HepG2 (cell line): Measurements from ENCODE around the gene EPHB4. TPM values are rescaled to one million over a fixed set of nuclear protein-coding genes. Genes with fewer than 3 reads are reported as not detected.

Source experiments
- KLF11 ChIP-seq: IDR thresholded peaks from 2 replicates; pipeline ENCODE4 v1.6.1; 2016; ENCODE audit warnings: missing compliant biosample characterization
- RAD21 ChIP-seq: fragments of 450-650 bp; formaldehyde crosslinking; IDR thresholded peaks from 2 replicates; pipeline ENCODE4 v1.5.0; 2020; ENCODE audit warnings: mild to moderate bottlenecking
- TAF15 ChIP-seq: fragments of 200-400 bp; formaldehyde crosslinking; IDR thresholded peaks from one replicate; pipeline ENCODE4 v1.6.1; 2018; ENCODE audit warnings: mild to moderate bottlenecking, low read depth, low read length; ENCODE audit not compliant: poor library complexity, severe bottlenecking
- TCF7L2 ChIP-seq: IDR thresholded peaks from 2 replicates; pipeline ENCODE4 v1.6.1; 2011; ENCODE audit warnings: mild to moderate bottlenecking, low read depth, low read length, moderate library complexity
- TMF1 ChIP-seq: sonication (generic); formaldehyde crosslinking; IDR thresholded peaks from 2 replicates; pipeline ENCODE4 v1.8.1; 2022; ENCODE audit warnings: low read depth, missing genetic modification reagents
- ZFY ChIP-seq: sonication (generic); formaldehyde crosslinking; IDR thresholded peaks from 2 replicates; pipeline ENCODE4 v1.4.0; 2020; ENCODE audit warnings: missing genetic modification reagents
- ZNF33B ChIP-seq: sonication (generic); formaldehyde crosslinking; IDR thresholded peaks from 2 replicates; pipeline ENCODE4 v1.5.1; 2020; ENCODE audit warnings: mild to moderate bottlenecking, missing genetic modification reagents
- ZNF367 ChIP-seq: sonication (generic); formaldehyde crosslinking; IDR thresholded peaks from 2 replicates; pipeline ENCODE4 v1.4.0; 2020; ENCODE audit warnings: missing genetic modification reagents, borderline replicate concordance
- ZNF792 ChIP-seq: IDR thresholded peaks from 2 replicates; pipeline ENCODE4 v1.6.1; 2016
- polyA plus RNA-seq, 8 experiments: library from polyadenylated mRNA; depleted of rRNA in 3 of 8; stranded (reverse) in 7 of 8; unstranded in 1 of 8; fragments of >200 nt; fragmentation: Illumina TruSeq in 4 of 8; extraction: Trizol in 4 of 8; gene quantifications; 2 replicates each; pipeline versions ENCODE4 v1.2.1 to v1.2.3, GENCODE V29; 2011 to 2016; ENCODE audit warnings: low read depth in 4 of 8, missing spikeins in 1 of 8, mixed read lengths in 1 of 8; ENCODE audit not compliant: insufficient read depth in 1 of 8
- total RNA-seq, 5 experiments: library from RNA; depleted of rRNA; stranded (reverse); fragments of >200 nt; fragmentation: Illumina TruSeq; extraction: Trizol; gene quantifications; 2 replicates each; pipeline ENCODE4 v1.2.3, GENCODE V29; 2016; ENCODE audit warnings: low read depth in 1 of 5
- TF ChIP-seq, protein P1 (sequence below): sonication (generic); formaldehyde crosslinking; IDR thresholded peaks from 2 replicates; pipeline ENCODE4 v1.5.0; 2020; ENCODE audit warnings: mild to moderate bottlenecking, missing genetic modification reagents, borderline replicate concordance
- TF ChIP-seq, protein P2 (sequence below), 2 experiments: fragments of 450-650 bp in 1 of 2; sonication (generic) in 1 of 2; formaldehyde crosslinking in 1 of 2; IDR thresholded peaks; 2 replicates each; pipeline versions ENCODE4 v1.6.1 to v1.8.0; 2016 to 2022; ENCODE audit warnings: antibody characterized with exemption in 1 of 2, mild to moderate bottlenecking in 1 of 2, missing genetic modification reagents in 1 of 2

Gene EPHB4
- total and polyA plus RNA-seq, 2 of the 13 experiments (the other 11 are each of a cell fraction or from before 2014, with no cell fraction given): 61.4 to 69.6 TPM

DNA sequence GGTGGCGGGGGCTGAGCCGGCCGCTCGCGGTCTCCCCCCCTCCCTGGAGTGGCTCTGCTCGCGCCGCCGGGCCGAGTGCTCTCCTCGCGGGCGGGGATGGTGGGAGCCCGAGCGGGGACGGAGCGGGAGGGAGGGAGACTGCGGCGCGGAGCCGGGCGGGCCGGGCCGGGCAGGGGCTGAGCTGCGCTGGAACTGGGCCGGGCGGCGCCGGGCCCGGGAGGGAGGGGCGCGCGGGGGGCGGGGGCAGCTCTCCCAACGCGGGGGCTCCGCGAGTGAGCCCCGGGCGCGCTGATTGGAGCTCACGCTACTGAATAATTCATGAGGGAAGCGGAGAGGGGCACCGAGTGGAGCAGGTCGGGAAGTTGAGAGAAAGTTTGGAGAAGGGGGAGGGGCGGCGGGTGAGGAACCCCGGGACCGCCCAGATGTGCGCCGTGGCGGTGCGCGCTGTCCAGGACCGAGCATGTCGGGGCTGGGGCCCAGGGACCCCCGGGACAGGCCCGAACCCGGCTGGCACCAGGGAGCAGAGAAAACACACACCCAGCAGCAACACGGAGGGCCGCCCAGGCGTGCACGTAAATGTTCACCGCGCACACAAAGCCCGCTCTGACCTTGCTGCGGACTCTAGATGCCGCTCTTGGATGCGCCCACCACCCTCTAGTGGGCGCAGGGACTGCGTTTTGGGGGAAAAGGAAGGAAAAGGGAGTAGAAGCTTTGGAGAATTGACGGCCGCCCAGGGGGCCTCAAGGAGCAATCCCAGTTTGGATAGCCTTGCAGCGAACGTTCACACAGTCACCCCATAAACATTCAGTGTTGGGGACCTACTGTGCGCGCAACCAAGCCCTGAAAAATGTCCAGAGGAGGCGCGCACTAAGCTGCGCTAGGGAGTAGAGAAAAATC lies at the start of gene EPHB4 (continued):
- TF ChIP-seq, protein P1, sequence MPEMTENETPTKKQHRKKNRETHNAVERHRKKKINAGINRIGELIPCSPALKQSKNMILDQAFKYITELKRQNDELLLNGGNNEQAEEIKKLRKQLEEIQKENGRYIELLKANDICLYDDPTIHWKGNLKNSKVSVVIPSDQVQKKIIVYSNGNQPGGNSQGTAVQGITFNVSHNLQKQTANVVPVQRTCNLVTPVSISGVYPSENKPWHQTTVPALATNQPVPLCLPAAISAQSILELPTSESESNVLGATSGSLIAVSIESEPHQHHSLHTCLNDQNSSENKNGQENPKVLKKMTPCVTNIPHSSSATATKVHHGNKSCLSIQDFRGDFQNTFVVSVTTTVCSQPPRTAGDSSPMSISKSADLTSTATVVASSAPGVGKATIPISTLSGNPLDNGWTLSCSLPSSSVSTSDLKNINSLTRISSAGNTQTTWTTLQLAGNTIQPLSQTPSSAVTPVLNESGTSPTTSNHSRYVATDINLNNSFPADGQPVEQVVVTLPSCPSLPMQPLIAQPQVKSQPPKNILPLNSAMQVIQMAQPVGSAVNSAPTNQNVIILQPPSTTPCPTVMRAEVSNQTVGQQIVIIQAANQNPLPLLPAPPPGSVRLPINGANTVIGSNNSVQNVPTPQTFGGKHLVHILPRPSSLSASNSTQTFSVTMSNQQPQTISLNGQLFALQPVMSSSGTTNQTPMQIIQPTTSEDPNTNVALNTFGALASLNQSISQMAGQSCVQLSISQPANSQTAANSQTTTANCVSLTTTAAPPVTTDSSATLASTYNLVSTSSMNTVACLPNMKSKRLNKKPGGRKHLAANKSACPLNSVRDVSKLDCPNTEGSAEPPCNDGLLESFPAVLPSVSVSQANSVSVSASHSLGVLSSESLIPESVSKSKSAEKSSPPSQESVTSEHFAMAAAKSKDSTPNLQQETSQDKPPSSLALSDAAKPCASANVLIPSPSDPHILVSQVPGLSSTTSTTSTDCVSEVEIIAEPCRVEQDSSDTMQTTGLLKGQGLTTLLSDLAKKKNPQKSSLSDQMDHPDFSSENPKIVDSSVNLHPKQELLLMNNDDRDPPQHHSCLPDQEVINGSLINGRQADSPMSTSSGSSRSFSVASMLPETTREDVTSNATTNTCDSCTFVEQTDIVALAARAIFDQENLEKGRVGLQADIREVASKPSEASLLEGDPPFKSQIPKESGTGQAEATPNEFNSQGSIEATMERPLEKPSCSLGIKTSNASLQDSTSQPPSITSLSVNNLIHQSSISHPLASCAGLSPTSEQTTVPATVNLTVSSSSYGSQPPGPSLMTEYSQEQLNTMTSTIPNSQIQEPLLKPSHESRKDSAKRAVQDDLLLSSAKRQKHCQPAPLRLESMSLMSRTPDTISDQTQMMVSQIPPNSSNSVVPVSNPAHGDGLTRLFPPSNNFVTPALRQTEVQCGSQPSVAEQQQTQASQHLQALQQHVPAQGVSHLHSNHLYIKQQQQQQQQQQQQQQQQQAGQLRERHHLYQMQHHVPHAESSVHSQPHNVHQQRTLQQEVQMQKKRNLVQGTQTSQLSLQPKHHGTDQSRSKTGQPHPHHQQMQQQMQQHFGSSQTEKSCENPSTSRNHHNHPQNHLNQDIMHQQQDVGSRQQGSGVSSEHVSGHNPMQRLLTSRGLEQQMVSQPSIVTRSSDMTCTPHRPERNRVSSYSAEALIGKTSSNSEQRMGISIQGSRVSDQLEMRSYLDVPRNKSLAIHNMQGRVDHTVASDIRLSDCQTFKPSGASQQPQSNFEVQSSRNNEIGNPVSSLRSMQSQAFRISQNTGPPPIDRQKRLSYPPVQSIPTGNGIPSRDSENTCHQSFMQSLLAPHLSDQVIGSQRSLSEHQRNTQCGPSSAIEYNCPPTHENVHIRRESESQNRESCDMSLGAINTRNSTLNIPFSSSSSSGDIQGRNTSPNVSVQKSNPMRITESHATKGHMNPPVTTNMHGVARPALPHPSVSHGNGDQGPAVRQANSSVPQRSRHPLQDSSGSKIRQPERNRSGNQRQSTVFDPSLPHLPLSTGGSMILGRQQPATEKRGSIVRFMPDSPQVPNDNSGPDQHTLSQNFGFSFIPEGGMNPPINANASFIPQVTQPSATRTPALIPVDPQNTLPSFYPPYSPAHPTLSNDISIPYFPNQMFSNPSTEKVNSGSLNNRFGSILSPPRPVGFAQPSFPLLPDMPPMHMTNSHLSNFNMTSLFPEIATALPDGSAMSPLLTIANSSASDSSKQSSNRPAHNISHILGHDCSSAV (CRISPR knock-in tag): no peak
- TF ChIP-seq ZFY (CRISPR knock-in tag) (peak; percentile 88), RAD21 (CRISPR knock-in tag) (peak; percentile 67; the same call in 1 of the 2 replicates), TMF1 (CRISPR knock-in tag) (no peak), ZNF367 (CRISPR knock-in tag) (no peak), TCF7L2 (no peak), TAF15 (no peak), KLF11 (CRISPR knock-in tag) (0 out of 2 replicates have a peak, but pooled peaks have one; percentile 24), ZNF33B (CRISPR knock-in tag) (0 out of 2 replicates have a peak, but pooled peaks have one; percentile 56), ZNF792 (CRISPR knock-in tag) (no peak)
- TF ChIP-seq, protein P2, sequence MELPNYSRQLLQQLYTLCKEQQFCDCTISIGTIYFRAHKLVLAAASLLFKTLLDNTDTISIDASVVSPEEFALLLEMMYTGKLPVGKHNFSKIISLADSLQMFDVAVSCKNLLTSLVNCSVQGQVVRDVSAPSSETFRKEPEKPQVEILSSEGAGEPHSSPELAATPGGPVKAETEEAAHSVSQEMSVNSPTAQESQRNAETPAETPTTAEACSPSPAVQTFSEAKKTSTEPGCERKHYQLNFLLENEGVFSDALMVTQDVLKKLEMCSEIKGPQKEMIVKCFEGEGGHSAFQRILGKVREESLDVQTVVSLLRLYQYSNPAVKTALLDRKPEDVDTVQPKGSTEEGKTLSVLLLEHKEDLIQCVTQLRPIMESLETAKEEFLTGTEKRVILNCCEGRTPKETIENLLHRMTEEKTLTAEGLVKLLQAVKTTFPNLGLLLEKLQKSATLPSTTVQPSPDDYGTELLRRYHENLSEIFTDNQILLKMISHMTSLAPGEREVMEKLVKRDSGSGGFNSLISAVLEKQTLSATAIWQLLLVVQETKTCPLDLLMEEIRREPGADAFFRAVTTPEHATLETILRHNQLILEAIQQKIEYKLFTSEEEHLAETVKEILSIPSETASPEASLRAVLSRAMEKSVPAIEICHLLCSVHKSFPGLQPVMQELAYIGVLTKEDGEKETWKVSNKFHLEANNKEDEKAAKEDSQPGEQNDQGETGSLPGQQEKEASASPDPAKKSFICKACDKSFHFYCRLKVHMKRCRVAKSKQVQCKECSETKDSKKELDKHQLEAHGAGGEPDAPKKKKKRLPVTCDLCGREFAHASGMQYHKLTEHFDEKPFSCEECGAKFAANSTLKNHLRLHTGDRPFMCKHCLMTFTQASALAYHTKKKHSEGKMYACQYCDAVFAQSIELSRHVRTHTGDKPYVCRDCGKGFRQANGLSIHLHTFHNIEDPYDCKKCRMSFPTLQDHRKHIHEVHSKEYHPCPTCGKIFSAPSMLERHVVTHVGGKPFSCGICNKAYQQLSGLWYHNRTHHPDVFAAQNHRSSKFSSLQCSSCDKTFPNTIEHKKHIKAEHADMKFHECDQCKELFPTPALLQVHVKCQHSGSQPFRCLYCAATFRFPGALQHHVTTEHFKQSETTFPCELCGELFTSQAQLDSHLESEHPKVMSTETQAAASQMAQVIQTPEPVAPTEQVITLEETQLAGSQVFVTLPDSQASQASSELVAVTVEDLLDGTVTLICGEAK (IDR thresholded peaks at IDR 0.05): no peak
- TF ChIP-seq, protein P2 (CRISPR knock-in tag; IDR thresholded peaks at IDR 0.05): peak; percentile 31; the same call in 1 of the 2 replicates
